Spleen (tissue), 11 donors: Measurements from ENCODE around the gene FLRT1. TPM values are rescaled to one million over a fixed set of nuclear protein-coding genes. Genes with fewer than 3 reads are reported as not detected.
A peak's percentile ranks its signal among the peaks of the same experiment; 100 is the strongest.

ENCODE experiments used
- DNase-seq: peaks from one replicate; pipeline ENCODE4 v3.0.0-alpha.2; 2020
- H3K27ac ChIP-seq, 8 donors: fragments of 200-600 bp; sonication (generic) in 7 of 8; 1 replicate in 4 of 8; 2 replicates in 4 of 8; pipeline versions ENCODE4 v1.5.0 to v1.8.0; 2016 to 2021; ENCODE audit warnings: inconsistent platforms in 4 of 8, mild to moderate bottlenecking in 4 of 8, moderate library complexity in 1 of 8
- H3K27me3 ChIP-seq, 7 donors: fragments of 200-600 bp; sonication (generic) in 6 of 7; replicated peaks in 1 of 7; 1 replicate in 4 of 7; 2 replicates in 3 of 7; pipeline versions ENCODE4 v1.5.0 to v1.8.0; 2016 to 2021; ENCODE audit warnings: inconsistent platforms in 3 of 7, mild to moderate bottlenecking in 1 of 7
- H3K36me3 ChIP-seq, 6 donors: fragments of 200-600 bp; sonication (generic) in 5 of 6; 1 replicate in 4 of 6; 2 replicates in 2 of 6; pipeline versions ENCODE4 v1.5.0 to v1.8.0; 2016 to 2021; ENCODE audit warnings: inconsistent platforms in 2 of 6
- H3K4me1 ChIP-seq, 6 donors: fragments of 200-600 bp; sonication (generic) in 5 of 6; 1 replicate in 3 of 6; 2 replicates in 3 of 6; pipeline versions ENCODE4 v1.5.0 to v1.8.0; 2016 to 2021; ENCODE audit warnings: inconsistent platforms in 3 of 6
- H3K4me3 ChIP-seq, 8 donors: fragments of 200-600 bp; sonication (generic) in 7 of 8; 1 replicate in 4 of 8; 2 replicates in 4 of 8; pipeline versions ENCODE4 v1.5.0 to v1.8.0; 2016 to 2021; ENCODE audit warnings: inconsistent platforms in 4 of 8, mild to moderate bottlenecking in 4 of 8, moderate library complexity in 2 of 8
- H3K9me3 ChIP-seq, 8 donors: fragments of 200-600 bp; sonication (generic) in 7 of 8; 1 replicate in 4 of 8; 2 replicates in 4 of 8; pipeline versions ENCODE4 v1.5.0 to v1.8.0; 2016 to 2021; ENCODE audit warnings: inconsistent platforms in 4 of 8
- POLR2A ChIP-seq, 3 donors: fragments of 450-650 bp; IDR thresholded peaks; one replicate each; pipeline ENCODE4 v1.5.1; 2017; ENCODE audit warnings: antibody characterized with exemption in 3 of 3, mild to moderate bottlenecking in 1 of 3
- POLR2AphosphoS5 ChIP-seq, 3 donors: sonication (generic); formaldehyde crosslinking; IDR thresholded peaks; one replicate each; pipeline ENCODE4 v1.5.1; 2017; ENCODE audit warnings: antibody characterized with exemption in 3 of 3
- WGBS, 5 donors: extraction: QIAGEN DNeasy Blood & Tissue Kit in 3 of 5; methylation state at CpG; one replicate each; pipeline versions ENCODE4 v1.1.5 to v1.1.7; 2013 to 2018; 5-methylcytosine and 5-hydroxymethylcytosine counted together
- intact Hi-C: fragments of 100-400 bp; cut with DNase I; formaldehyde crosslinking; loops from one replicate; pipeline ENCODE4 v1.15.0; 2023; ENCODE audit warnings: low total_unique reads
- polyA plus RNA-seq, 3 donors: library from polyadenylated mRNA; stranded (reverse); fragments of 200-250 nt; gene quantifications; one replicate each; pipeline ENCODE4 v1.2.1, GENCODE V29; 2013
- total RNA-seq, 7 donors: library from RNA; depleted of rRNA in 3 of 7; stranded (reverse); fragments of >200 nt in 3 of 7; fragmentation: NEBNext Ultra II Directional in 4 of 7; extraction: Animal tissue kit (Norgen Biotek cat#: 25700) in 4 of 7; gene quantifications; one replicate each; pipeline versions ENCODE4 v1.1.0 to v1.2.1, GENCODE V29; 2016 to 2021
- TF ChIP-seq, protein P1 (sequence below), 11 experiments: fragments of 200-600 bp in 7 of 11; fragments of 450-650 bp in 4 of 11; sonication (generic) in 4 of 11; IDR thresholded peaks in 8 of 11; conservative IDR thresholded peaks in 3 of 11; 1 replicate in 7 of 11; 2 replicates in 4 of 11; pipeline versions ENCODE4 v1.4.0 to v1.8.0; 2016 to 2021; ENCODE audit warnings: antibody characterized with exemption in 11 of 11, inconsistent platforms in 4 of 11, mild to moderate bottlenecking in 1 of 11
- donor health status: healthy with polysubstance abuse.
- donor health status: DM: no; HTN: no; CAD: no; lungs with moderate emphysema.
- donor health status: DM: no; HTN: no; CAD: no.
- donor health status: Bipolar disorder and iron deficiency.
- donor health status: healthy.
- donor health status: DM: no; HTN: no; CAD: no.
- donor health status: DM: yes; HTN: yes; CAD: no.

Gene FLRT1
- total and polyA plus RNA-seq, 10 donors = 0.03 to 0.51 (median 0.16) TPM; not detected in 3

DNA sequence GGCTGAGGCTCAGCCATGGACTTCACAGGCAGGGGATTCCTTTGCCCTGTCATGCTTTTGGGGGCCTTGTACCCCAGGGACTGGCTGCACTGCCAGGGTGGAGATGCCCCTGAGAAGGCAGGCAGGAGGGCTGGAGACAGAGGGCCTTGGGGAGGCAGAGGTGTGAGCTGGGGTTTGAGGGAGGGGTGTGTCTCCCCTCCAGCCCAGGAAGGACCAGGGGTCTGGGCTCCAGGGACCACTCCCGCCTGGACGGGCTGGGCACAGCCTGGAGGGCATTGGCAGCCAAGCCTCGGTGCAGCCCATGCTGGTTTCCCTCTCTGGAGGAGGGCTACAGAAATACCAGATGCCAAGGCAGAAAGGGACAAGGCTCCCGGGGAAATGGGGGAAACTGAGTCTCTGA is 30.0 kb upstream of the FLRT1 start:
- peaks cover 0 to 53% (median 0%) of the 10 kb centered on the region in 7 donors for H3K27me3 ChIP-seq

GRCh38 chr11:64006398-64006797 is 29.3 kb upstream of the FLRT1 start:
- no peak for DNase-seq
- intact Hi-C loops = no loop called here
- peaks cover 0 to 46% (median 0%) of the 10 kb centered on the region in 7 donors for H3K27me3 ChIP-seq

More for the DNA sequence above, 30.0 kb upstream of the FLRT1 start:
- peaks cover 34 to 87% (median 67%) of the 10 kb centered on the region in 6 donors for H3K4me1 ChIP-seq
- H3K4me3 ChIP-seq = no peak overlapping the region
- intact Hi-C loops = no loop called here
- WGBS, 5 donors = 40 to 94% (median 81%) methylated on average over 1 to 4 of the region's 4 CpGs
- H3K27ac ChIP-seq = no peak overlapping the region
- H3K36me3 ChIP-seq = no peaks in the 10 kb centered on the region
- TF ChIP-seq POLR2A (IDR thresholded peaks at IDR 0.05) (no peak), POLR2AphosphoS5 (IDR thresholded peaks at IDR 0.05) (no peak)
- DNase-seq = no peak
- H3K9me3 ChIP-seq = no peaks in the 10 kb centered on the region

DNA sequence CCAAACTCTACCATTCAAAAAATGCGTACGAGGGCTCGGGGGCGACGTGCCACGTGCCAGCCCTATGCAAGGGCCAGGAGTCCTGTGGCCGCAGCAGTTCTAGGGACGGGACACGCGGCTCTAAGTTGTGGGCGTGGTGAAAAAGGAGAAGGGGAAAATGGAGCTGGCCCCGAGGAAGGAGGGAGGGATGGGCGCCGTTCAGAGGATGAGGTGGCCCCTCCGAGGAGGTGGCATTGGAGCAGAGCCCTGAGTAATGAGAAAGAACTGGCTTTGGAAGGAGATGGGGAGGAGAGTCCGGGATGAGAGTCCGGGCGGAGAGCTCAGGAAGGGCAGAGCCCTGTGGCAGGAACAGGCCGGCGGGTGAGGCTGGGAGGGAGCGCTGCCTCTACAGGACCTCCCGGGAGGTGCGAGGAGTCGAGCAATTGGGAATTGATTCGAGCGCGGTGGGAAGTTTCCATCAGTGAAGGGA is 28.5 kb upstream of the FLRT1 start:
- Histone ChIP-seq H3K36me3 (no peaks in the 10 kb centered on the region), H3K4me1 (peaks cover 22 to 72% (median 52%) of the 10 kb centered on the region in 6 donors), H3K9me3 (no peaks in the 10 kb centered on the region), H3K27ac (peak overlapping the region in 6 of 8 donors; percentile 15 to 79 (median 72)), H3K4me3 (peak overlapping the region; percentile 12 to 67 (median 33)), H3K27me3 (peaks cover 0 to 42% (median 0%) of the 10 kb centered on the region in 7 donors)
- WGBS, 5 donors = 2 to 4% (median 3%) methylated on average over 26 to 27 of the region's 27 CpGs
- no peak for DNase-seq
- intact Hi-C loops = no loop called here
- TF ChIP-seq, protein P1, sequence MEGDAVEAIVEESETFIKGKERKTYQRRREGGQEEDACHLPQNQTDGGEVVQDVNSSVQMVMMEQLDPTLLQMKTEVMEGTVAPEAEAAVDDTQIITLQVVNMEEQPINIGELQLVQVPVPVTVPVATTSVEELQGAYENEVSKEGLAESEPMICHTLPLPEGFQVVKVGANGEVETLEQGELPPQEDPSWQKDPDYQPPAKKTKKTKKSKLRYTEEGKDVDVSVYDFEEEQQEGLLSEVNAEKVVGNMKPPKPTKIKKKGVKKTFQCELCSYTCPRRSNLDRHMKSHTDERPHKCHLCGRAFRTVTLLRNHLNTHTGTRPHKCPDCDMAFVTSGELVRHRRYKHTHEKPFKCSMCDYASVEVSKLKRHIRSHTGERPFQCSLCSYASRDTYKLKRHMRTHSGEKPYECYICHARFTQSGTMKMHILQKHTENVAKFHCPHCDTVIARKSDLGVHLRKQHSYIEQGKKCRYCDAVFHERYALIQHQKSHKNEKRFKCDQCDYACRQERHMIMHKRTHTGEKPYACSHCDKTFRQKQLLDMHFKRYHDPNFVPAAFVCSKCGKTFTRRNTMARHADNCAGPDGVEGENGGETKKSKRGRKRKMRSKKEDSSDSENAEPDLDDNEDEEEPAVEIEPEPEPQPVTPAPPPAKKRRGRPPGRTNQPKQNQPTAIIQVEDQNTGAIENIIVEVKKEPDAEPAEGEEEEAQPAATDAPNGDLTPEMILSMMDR (IDR thresholded peaks at IDR 0.05 in 8 of 11, conservative IDR thresholded peaks at IDR 0.05 in 3 of 11) = no peak
- TF ChIP-seq POLR2AphosphoS5 (IDR thresholded peaks at IDR 0.05) (no peak), POLR2A (IDR thresholded peaks at IDR 0.05) (no peak)

More at GRCh38 chr11:64006398-64006797, 29.3 kb upstream of the FLRT1 start:
- Histone ChIP-seq H3K27ac (no peak overlapping the region), H3K9me3 (no peaks in the 10 kb centered on the region), H3K36me3 (no peaks in the 10 kb centered on the region), H3K4me1 (peaks cover 28 to 79% (median 60%) of the 10 kb centered on the region in 6 donors), H3K4me3 (no peak overlapping the region)
- TF ChIP-seq POLR2AphosphoS5 (IDR thresholded peaks at IDR 0.05) (no peak), POLR2A (IDR thresholded peaks at IDR 0.05) (no peak)
- WGBS, 5 donors = 54 to 82% (median 69%) methylated on average over 7 to 12 of the region's 12 CpGs

- intact Hi-C loops = no loop called here
- peak overlapping the region; percentile 15 to 79 (median 68) for H3K27ac ChIP-seq
- peak; percentile 91 for DNase-seq
- peaks cover 16 to 66% (median 46%) of the 10 kb centered on the region in 6 donors for H3K4me1 ChIP-seq
- no peaks in the 10 kb centered on the region for H3K36me3 ChIP-seq
- H3K9me3 ChIP-seq = no peaks in the 10 kb centered on the region
- TF ChIP-seq, protein P1 (IDR thresholded peaks at IDR 0.05 in 8 of 11, conservative IDR thresholded peaks at IDR 0.05 in 3 of 11) = peak in 10 of 11 experiments; percentile 33 to 66 (median 54)
- no peak for TF ChIP-seq POLR2A (IDR thresholded peaks at IDR 0.05)
- TF ChIP-seq POLR2AphosphoS5 (IDR thresholded peaks at IDR 0.05) = peak; percentile 75 to 87 (median 83)
- H3K4me3 ChIP-seq = peak overlapping the region; percentile 12 to 67 (median 33)
- 6 to 12% (median 9%) methylated on average over 29 to 40 of the region's 40 CpGs for WGBS, 5 donors
- H3K27me3 ChIP-seq = peaks cover 0 to 39% (median 0%) of the 10 kb centered on the region in 7 donors
Measured at GRCh38 chr11:64007629-64008282, 28.0 kb upstream of the FLRT1 start.
